ENCODE results near the gene RGL4. TPM values are rescaled to one million over a fixed set of nuclear protein-coding genes. Genes with fewer than 3 reads are reported as not detected.
A peak's percentile ranks its signal among the peaks of the same experiment; 100 is the strongest.

The RGL4 gene
- total RNA-seq, 3 donors from 2014 or later = 2.0 TPM; not detected in 2

DNA sequence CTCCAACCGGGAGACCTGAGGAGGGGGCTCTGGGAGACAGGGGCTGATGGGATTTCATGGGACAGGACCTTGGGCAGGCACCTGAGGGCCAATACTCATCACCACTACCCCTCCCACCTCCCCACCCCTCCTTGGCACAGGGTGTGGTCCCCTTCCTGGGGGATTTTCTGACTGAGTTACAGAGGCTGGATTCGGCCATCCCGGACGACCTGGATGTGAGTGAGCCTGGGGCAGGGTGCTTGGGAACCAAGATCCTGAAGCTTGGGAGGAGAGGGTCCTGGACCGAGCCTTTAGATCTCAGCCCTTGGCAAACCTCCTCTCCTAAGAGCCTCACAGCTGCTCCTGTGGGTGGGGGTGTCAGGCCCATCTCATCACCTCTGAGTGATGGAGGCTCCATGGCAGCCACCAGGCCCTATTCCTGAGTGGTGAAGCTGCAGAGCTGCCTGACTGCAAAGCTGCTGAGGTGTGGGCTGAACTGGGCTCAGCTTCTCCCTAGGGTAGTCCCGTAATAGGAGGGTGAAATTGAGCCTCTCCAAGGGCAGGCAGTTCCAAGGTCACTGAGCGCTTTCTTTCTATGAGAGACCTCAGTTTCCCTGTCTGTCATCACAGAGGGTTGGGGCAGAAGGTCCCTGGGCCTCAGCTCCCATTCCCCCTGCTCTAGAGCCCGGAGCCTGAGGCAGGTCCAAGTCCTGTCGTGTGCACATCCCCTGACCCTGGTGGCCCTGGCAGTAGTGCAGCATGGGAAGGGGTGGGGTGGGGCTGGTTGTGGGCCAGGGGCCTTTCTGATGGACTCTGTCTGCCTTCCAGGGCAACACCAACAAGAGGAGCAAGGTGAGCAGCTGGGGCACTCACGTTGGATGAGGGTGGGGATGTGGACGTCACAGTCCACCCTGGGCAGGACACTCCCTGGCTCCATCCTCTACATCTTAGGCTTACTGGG is 6.5 kb downstream of the RGL4 start:
- H3K36me3 ChIP-seq = no peaks in the 10 kb centered on the region
- no peaks in the 10 kb centered on the region for H3K9me3 ChIP-seq
- no peak overlapping the region for H3K4me3 ChIP-seq
- no peaks in the 10 kb centered on the region for H3K27me3 ChIP-seq
- DNase-seq (ENCODE audit: low spot score in 2 of 2) = peak in 1 of 2 donors; percentile 42
- no peaks in the 10 kb centered on the region for H3K4me1 ChIP-seq
- TF ChIP-seq POLR2A (IDR thresholded peaks at IDR 0.05) (no peak), POLR2AphosphoS5 (IDR thresholded peaks at IDR 0.05) (no peak)
- TF ChIP-seq, protein P1, sequence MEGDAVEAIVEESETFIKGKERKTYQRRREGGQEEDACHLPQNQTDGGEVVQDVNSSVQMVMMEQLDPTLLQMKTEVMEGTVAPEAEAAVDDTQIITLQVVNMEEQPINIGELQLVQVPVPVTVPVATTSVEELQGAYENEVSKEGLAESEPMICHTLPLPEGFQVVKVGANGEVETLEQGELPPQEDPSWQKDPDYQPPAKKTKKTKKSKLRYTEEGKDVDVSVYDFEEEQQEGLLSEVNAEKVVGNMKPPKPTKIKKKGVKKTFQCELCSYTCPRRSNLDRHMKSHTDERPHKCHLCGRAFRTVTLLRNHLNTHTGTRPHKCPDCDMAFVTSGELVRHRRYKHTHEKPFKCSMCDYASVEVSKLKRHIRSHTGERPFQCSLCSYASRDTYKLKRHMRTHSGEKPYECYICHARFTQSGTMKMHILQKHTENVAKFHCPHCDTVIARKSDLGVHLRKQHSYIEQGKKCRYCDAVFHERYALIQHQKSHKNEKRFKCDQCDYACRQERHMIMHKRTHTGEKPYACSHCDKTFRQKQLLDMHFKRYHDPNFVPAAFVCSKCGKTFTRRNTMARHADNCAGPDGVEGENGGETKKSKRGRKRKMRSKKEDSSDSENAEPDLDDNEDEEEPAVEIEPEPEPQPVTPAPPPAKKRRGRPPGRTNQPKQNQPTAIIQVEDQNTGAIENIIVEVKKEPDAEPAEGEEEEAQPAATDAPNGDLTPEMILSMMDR (IDR thresholded peaks at IDR 0.05) = no peak
- intact Hi-C loops (cut with DNase I; ENCODE audit: low total_unique reads) = no loop called here
- H3K27ac ChIP-seq = no peak overlapping the region

DNA sequence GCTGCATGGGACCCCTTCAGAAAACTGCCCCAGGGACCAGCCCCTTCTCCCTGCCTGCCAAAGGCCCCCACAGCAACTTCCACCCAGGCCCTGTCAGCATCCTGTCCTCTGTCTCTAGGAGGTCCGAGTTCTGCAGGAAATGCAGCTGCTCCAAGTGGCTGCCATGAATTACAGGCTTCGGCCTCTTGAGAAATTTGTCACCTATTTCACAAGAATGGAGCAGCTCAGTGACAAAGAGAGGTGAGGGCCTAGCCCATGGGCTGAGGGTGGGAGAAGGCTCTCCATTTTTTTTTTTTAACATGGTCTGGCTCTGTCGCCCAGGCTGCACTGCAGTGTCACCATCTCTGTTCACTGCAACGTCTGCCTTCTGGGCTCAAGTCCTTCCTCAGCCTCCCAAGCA is 7.3 kb downstream of the RGL4 start:
- H3K27ac ChIP-seq = no peak overlapping the region
- H3K27me3 ChIP-seq = no peaks in the 10 kb centered on the region
- no peaks in the 10 kb centered on the region for H3K9me3 ChIP-seq
- H3K4me3 ChIP-seq = no peak overlapping the region
- intact Hi-C loops (cut with DNase I; ENCODE audit: low total_unique reads) = no loop called here
- H3K36me3 ChIP-seq = no peaks in the 10 kb centered on the region
- DNase-seq (ENCODE audit: low spot score in 2 of 2) = peak in 1 of 2 donors; percentile 10
- no peaks in the 10 kb centered on the region for H3K4me1 ChIP-seq
- TF ChIP-seq, protein P1 (IDR thresholded peaks at IDR 0.05) = no peak
- TF ChIP-seq POLR2AphosphoS5 (IDR thresholded peaks at IDR 0.05) = no peak
- TF ChIP-seq POLR2A (IDR thresholded peaks at IDR 0.05) = no peak

DNA sequence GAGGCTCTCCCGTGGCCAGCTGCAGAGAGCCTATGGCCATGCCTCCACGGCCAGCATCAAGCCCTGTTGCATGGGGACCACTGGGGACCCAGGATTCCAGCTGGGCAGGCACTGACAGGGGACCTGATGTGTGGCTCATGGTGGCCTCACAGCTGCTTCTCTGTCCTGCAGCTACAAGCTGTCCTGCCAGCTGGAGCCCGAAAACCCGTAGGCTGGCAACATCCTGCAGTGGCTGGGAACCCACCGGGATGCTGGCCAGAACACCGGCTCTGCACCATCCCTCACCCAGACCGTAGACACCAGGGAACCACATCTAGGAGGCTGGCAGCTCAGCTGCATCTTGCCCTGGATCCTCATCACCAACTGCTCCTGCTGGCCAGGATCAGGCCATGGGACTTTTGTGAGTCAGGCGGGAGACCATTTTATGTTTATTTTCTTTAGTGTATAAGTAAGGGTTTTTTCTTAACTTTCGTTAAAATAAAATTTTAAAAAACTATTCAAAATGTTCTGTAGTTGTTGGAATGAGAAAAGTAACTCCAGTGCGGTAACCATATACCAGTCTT is 7.9 kb downstream of the RGL4 start:
- Histone ChIP-seq H3K9me3 (no peaks in the 10 kb centered on the region), H3K27me3 (no peaks in the 10 kb centered on the region), H3K36me3 (no peaks in the 10 kb centered on the region), H3K4me3 (no peak overlapping the region), H3K27ac (no peak overlapping the region), H3K4me1 (no peaks in the 10 kb centered on the region)
- intact Hi-C loops (cut with DNase I; ENCODE audit: low total_unique reads) = no loop called here
- TF ChIP-seq POLR2A (IDR thresholded peaks at IDR 0.05) = no peak
- TF ChIP-seq, protein P1 (IDR thresholded peaks at IDR 0.05) = no peak
- TF ChIP-seq POLR2AphosphoS5 (IDR thresholded peaks at IDR 0.05) = no peak
- DNase-seq (ENCODE audit: low spot score in 2 of 2) = no peak

- intact Hi-C loops (cut with DNase I; ENCODE audit: low total_unique reads) = no loop called here
- H3K27ac ChIP-seq = no peak overlapping the region
- DNase-seq (ENCODE audit: low spot score in 2 of 2) = no peak
Observed at GRCh38 chr22:23700706-23701105, 9.9 kb downstream of the RGL4 start.

More at GRCh38 chr22:23700706-23701105, 9.9 kb downstream of the RGL4 start:
- no peak for TF ChIP-seq POLR2A (IDR thresholded peaks at IDR 0.05)
- TF ChIP-seq, protein P1 (IDR thresholded peaks at IDR 0.05) = no peak
- TF ChIP-seq POLR2AphosphoS5 (IDR thresholded peaks at IDR 0.05) = no peak
- no peaks in the 10 kb centered on the region for H3K4me1 ChIP-seq
- H3K36me3 ChIP-seq = no peaks in the 10 kb centered on the region
- no peak overlapping the region for H3K4me3 ChIP-seq
- no peaks in the 10 kb centered on the region for H3K9me3 ChIP-seq
- H3K27me3 ChIP-seq = no peaks in the 10 kb centered on the region
